ENCODE results near the gene IZUMO1.
A peak's percentile ranks its signal among the peaks of the same experiment; 100 is the strongest.
"Not testable (repeated sequence)": the region's sequence is repeated elsewhere in the genome, so short reads cannot be mapped to it uniquely, and the experiment has no call there.

IZUMO1 gene

GRCh38 chr19:48770734-48771472 lies 24.2 kb upstream of the IZUMO1 start:
- H3K4me3 ChIP-seq (replicated peaks in 1 of 2; ENCODE audit: low read depth in 2 of 2, low read length in 2 of 2): no peak overlapping the region
- TF ChIP-seq CTCF (IDR thresholded peaks at IDR 0.05; ENCODE audit: low read depth, low read length): no peak
- DNase-seq (ENCODE audit: low read depth in 2 of 2): no peak

GRCh38 chr19:48770266-48770665 lies 23.6 kb upstream of the IZUMO1 start:
- TF ChIP-seq CTCF (IDR thresholded peaks at IDR 0.05; ENCODE audit: low read depth, low read length): no peak
- peak; percentile 79 to 85 for DNase-seq (ENCODE audit: low read depth in 2 of 2)

GRCh38 chr19:48768994-48769713 lies 22.4 kb upstream of the IZUMO1 start:
- no peak overlapping the region for H3K4me3 ChIP-seq (replicated peaks in 1 of 2; ENCODE audit: low read depth in 2 of 2, low read length in 2 of 2)
- no peak for DNase-seq (ENCODE audit: low read depth in 2 of 2)
- TF ChIP-seq CTCF (IDR thresholded peaks at IDR 0.05; ENCODE audit: low read depth, low read length): no peak

More at GRCh38 chr19:48770266-48770665, 23.6 kb upstream of the IZUMO1 start:
- no peak overlapping the region for H3K4me3 ChIP-seq (replicated peaks in 1 of 2; ENCODE audit: low read depth in 2 of 2, low read length in 2 of 2)

GRCh38 chr19:48768171-48768753 lies 21.6 kb upstream of the IZUMO1 start:
- not testable (repeated sequence) for H3K4me3 ChIP-seq (replicated peaks in 1 of 2; ENCODE audit: low read depth in 2 of 2, low read length in 2 of 2); DNase-seq (ENCODE audit: low read depth in 2 of 2)

- not testable (repeated sequence) for DNase-seq (ENCODE audit: low read depth in 2 of 2); H3K4me3 ChIP-seq (replicated peaks in 1 of 2; ENCODE audit: low read depth in 2 of 2, low read length in 2 of 2)
Observed at GRCh38 chr19:48765816-48766215, 19.1 kb upstream of the IZUMO1 start.

- H3K4me3 ChIP-seq (replicated peaks in 1 of 2; ENCODE audit: low read depth in 2 of 2, low read length in 2 of 2): no peak overlapping the region
- DNase-seq (ENCODE audit: low read depth in 2 of 2): no peak
- no peak for TF ChIP-seq CTCF (IDR thresholded peaks at IDR 0.05; ENCODE audit: low read depth, low read length)
Observed at GRCh38 chr19:48760504-48761205, 13.9 kb upstream of the IZUMO1 start.

- no peak for DNase-seq (ENCODE audit: low read depth in 2 of 2)
- no peak for TF ChIP-seq CTCF (IDR thresholded peaks at IDR 0.05; ENCODE audit: low read depth, low read length)
- no peak overlapping the region for H3K4me3 ChIP-seq (replicated peaks in 1 of 2; ENCODE audit: low read depth in 2 of 2, low read length in 2 of 2)
Observed at GRCh38 chr19:48757741-48758144, 11.0 kb upstream of the IZUMO1 start.

All from cardiac fibroblast (primary cell).